ENCODE measurements around the gene ZNF575.

- TF ChIP-seq MYC (IDR thresholded peaks at IDR 0.05; ENCODE audit: low read depth, low read length): no peak
- TF ChIP-seq, protein P1, sequence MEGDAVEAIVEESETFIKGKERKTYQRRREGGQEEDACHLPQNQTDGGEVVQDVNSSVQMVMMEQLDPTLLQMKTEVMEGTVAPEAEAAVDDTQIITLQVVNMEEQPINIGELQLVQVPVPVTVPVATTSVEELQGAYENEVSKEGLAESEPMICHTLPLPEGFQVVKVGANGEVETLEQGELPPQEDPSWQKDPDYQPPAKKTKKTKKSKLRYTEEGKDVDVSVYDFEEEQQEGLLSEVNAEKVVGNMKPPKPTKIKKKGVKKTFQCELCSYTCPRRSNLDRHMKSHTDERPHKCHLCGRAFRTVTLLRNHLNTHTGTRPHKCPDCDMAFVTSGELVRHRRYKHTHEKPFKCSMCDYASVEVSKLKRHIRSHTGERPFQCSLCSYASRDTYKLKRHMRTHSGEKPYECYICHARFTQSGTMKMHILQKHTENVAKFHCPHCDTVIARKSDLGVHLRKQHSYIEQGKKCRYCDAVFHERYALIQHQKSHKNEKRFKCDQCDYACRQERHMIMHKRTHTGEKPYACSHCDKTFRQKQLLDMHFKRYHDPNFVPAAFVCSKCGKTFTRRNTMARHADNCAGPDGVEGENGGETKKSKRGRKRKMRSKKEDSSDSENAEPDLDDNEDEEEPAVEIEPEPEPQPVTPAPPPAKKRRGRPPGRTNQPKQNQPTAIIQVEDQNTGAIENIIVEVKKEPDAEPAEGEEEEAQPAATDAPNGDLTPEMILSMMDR (IDR thresholded peaks at IDR 0.05; ENCODE audit: low read depth, low read length): no peak
- TF ChIP-seq POLR2A (IDR thresholded peaks at IDR 0.05; ENCODE audit: extremely low read depth, insufficient read length): no peak
- TF ChIP-seq, protein P2, sequence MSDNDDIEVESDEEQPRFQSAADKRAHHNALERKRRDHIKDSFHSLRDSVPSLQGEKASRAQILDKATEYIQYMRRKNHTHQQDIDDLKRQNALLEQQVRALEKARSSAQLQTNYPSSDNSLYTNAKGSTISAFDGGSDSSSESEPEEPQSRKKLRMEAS (IDR thresholded peaks at IDR 0.05; ENCODE audit: low read depth, low read length): no peak
These were observed 9.1 kb downstream of the ZNF575 start for GRCh38 chr19:43541920-43542650.

Data from NB4 (cell line).